ENCODE measurements around the gene HOXD12.

DNA sequence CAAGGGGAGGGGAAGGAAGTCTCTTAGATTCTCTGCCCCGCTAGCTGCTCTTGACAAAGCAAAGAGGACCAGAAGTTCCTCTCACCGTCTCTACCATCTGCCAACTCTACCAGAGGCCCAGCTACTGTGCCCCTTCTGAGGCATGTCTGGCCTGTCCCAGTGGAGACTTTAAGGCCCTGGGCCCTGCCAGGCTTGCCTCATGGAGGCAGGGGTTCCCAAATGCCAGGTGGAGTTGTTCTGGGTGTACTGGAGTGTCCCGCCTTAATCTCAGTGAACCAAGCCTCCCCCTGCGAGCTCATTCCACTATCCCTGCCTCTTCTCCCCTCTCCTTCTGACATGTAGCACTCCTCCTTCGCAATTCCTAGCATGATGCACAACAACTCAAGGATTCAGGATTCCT is 2.2 kb downstream of the HOXD12 start:
- TF ChIP-seq POLR2A (IDR thresholded peaks at IDR 0.05), result no peak
- TF ChIP-seq, protein P1, sequence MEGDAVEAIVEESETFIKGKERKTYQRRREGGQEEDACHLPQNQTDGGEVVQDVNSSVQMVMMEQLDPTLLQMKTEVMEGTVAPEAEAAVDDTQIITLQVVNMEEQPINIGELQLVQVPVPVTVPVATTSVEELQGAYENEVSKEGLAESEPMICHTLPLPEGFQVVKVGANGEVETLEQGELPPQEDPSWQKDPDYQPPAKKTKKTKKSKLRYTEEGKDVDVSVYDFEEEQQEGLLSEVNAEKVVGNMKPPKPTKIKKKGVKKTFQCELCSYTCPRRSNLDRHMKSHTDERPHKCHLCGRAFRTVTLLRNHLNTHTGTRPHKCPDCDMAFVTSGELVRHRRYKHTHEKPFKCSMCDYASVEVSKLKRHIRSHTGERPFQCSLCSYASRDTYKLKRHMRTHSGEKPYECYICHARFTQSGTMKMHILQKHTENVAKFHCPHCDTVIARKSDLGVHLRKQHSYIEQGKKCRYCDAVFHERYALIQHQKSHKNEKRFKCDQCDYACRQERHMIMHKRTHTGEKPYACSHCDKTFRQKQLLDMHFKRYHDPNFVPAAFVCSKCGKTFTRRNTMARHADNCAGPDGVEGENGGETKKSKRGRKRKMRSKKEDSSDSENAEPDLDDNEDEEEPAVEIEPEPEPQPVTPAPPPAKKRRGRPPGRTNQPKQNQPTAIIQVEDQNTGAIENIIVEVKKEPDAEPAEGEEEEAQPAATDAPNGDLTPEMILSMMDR (IDR thresholded peaks at IDR 0.05), result no peak
- no peak for TF ChIP-seq POLR2AphosphoS5 (IDR thresholded peaks at IDR 0.05)

Data from prostate gland (tissue), 2 donors.